ENCODE data around the gene PRSS36.
"Not testable (repeated sequence)": the region's sequence is repeated elsewhere in the genome, so short reads cannot be mapped to it uniquely, and the experiment has no call there.

PRSS36 gene

GRCh38 chr16:31149894-31150890 is at the start of gene PRSS36:
Gene PRSS36 (minus strand): TSS chr16:31150066. CDS start chr16:31150035, 31 bp downstream.
- DNase-seq (ENCODE audit: low spot score): no peak

GRCh38 chr16:31199430-31200041 is 49.7 kb upstream of the PRSS36 start:
- DNase-seq (ENCODE audit: low spot score): no peak

- no peak for DNase-seq (ENCODE audit: low spot score)
Measured at GRCh38 chr16:31198207-31198882, 48.5 kb upstream of the PRSS36 start.

DNA sequence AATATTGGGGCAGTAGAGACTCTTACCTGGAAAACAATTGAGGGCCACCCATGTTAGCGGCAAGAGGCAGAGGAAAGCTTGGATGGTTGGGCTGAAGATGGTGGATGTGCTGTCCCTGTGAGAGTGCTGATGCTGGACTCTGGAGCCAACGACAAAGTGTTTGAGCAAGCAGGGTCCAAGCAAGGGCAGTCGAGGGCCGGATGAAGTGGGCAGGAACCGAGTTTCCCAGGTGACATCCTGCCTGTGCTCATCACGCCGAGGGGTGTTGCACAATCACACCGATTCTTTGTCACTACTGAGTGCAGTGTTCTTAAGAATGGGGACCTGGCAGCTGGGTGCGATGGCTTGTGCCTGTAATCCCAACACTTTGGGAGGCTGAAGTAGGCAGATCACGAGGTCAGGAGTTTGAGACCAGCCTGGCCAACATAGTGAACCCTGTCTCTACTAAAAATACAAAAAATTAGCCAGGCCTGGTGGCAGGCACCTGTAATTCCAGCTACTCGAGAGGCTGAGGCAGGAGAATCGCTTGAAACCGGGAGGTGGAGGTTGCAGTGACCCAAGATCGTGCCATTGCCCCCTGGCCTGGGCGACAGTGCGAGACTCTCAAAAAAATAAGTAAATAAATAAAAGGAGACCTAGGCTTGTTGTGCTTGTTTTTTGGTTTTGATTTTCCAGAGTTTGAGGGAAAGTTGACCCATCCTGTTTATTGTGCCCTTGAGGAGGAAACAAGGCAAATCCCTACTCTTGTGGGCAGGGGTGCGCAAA is 46.6 kb upstream of the PRSS36 start:
- DNase-seq (ENCODE audit: low spot score): no peak

DNA sequence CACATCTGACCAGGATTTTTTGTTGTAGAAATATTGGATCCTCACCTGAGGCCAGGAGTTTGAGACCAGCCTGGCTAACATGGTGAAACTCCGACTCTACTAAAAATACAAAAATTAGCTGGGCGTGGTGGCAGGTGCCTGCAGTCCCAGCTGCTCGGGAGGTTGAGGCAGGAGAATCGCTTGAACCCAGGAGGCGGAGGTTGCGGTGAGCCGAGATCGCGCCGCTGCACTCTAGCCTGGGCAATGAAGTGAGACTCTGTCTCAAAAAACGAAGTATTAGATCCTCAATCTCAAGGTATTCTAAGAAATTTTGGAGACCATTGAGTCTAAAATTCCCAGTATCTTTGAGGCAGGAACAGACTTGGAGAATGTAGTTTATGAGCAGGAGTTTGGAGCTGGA is 46.0 kb upstream of the PRSS36 start:
- not testable (repeated sequence) for DNase-seq (ENCODE audit: low spot score)

DNA sequence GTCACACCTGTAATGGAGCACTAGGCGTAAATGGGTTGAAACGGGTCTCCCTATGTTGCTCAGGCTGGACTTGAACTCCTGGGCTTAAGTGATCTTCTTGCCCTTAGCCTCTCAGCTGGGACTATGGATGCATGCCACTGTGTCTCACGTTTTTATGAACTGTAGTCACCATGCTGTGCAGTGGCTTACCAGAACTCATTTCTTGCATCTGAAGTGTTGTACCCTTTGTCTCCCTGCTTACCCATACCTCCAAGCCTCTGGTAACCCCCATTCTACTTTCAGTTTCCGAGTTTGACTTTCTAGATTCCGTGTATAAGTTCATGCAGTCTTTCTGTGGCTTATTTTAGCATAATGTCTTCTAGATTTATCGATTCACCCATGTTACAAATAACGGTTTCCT is 45.0 kb upstream of the PRSS36 start:
- DNase-seq (ENCODE audit: low spot score): no peak

DNA sequence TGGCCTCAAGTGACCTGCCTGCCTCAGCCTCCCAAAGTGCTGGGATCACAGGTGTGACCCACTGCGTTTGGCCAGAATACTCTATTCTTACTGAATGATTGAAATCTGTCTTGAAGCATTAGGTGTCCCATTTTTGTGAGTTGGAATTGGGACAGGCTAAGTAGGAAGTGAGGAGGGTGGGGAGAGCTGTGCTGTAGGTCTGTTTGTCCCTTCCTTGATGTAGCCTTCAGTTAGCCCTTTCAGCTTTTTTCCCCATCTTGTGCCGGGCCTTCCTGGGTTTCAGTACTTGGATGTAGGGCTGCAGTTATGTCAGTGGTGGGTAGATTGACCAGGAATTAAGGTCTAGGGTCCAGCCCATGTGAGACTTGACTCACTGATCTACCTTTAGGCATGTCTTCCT is 44.0 kb upstream of the PRSS36 start:
- no peak for DNase-seq (ENCODE audit: low spot score)

DNA sequence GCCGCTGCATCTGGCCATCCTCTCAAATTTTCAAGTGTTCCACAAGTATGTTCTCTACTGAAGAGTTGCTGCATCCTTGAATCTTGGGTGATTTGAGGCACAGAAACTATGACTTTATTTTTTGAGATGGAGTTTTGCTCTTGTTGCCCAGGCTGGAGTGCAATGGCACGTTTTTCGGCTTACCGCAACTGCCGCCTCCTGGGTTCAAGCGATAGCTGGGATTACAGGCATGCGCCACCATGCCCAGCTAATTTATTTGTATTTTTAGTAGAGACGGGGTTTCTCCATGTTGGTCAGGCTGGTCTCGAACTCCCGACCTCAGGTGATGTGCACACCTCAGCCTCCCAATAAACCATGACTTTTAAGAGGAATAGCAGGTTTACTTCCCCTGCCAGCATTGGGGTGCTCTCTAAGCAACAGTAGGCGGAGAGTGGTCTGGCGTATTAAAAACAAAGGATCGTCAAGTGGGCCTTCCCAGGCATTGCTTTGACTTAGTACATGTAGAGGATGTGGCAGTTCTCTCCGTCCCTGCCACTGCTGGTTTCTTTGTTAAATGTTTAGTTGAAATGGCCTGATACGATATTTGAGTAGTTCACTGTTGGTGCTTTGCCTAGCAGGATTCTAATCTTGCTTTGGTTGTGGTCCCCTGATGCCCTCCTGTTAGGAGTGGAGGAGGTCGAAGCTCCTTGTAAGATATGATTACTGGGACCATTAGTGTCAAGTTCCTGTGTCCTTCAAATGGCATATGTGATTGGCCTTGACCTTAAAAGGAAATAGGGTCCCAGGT is 43.2 kb upstream of the PRSS36 start:
- DNase-seq (ENCODE audit: low spot score): no peak

DNA sequence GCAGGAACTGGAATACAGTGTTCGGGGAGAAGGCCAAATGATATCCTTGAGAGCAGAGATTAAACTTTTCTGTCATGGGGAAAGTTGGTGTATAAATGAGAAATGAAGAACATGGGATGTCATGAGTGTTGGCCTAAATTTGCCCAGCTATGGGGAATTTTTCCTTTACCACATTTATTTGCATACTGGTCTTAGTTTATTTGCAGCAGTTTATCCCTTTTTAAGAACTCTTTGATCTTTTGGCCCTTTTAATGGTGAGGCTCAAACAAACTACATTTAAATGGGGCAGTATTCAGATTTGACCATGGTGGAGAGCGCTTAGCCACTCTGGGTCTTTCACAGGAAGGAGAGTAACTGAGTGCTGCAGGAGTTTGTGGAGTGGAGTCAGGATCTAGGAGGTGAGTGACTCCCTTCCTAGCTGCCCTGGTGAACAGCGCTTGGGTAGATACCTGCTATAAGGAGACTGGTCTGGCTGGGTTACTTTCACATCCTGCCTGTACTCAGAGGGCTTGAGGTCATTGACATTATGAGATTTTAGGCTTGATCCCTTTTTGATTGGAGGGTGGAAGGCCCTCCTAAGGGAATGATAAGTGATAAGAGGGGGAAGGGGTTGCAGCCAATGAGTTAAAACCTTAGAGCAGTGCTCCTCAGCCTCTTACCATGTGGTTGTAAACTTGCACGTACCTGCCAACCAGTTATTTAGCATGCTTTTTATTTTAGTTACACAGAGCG is 42.0 kb upstream of the PRSS36 start:
- no peak for DNase-seq (ENCODE audit: low spot score)

DNA sequence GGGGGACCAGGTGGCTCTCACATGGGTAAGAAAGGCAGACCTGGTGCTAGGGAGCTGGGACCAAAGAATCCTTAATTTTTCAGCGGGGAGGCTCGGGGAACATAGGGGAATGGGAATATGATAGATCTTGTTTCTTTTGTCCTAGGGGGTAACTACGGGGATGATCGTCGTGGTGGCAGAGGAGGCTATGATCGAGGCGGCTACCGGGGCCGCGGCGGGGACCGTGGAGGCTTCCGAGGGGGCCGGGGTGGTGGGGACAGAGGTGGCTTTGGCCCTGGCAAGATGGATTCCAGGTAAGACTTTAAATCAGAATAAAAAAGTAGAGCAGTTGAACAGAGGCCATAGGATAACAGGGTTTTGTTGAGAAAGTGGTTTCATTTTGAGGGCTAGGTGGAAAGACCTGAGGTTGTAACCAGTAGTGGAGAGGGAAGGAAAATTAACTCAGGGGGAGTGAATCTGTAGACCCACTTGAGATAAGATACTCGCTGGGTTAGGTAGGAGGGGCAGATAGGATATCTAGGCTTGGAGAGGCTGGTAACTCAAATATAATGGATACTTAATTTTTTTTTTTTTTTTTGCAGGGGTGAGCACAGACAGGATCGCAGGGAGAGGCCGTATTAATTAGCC is 41.1 kb upstream of the PRSS36 start:
- DNase-seq (ENCODE audit: low spot score): no peak

- no peak for DNase-seq (ENCODE audit: low spot score)
Measured at GRCh38 chr16:31190061-31190460, 40.2 kb upstream of the PRSS36 start.

GRCh38 chr16:31189412-31189778 is 39.5 kb upstream of the PRSS36 start:
- DNase-seq (ENCODE audit: low spot score): no peak

GRCh38 chr16:31188450-31189411 is 38.9 kb upstream of the PRSS36 start:
- no peak for DNase-seq (ENCODE audit: low spot score)

DNA sequence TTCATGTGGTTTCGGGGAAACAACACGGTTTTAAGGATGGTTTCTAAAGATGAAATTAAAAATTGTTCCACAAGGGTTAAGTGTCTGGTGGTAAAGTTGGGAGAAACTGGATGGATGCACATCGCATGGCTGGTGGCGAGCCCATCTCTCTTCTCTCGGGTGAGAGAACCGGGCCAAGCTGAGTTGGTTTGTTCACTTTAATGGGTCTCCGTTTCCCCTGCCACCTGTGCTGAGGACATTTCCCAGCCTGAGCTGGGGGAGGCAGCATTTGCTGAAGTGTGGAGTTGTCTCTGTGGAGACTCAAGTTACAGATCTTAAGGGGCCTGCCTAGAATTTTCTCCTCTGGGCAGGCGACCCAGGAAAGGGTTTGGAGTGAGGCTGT is 37.9 kb upstream of the PRSS36 start:
- no peak for DNase-seq (ENCODE audit: low spot score)

GRCh38 chr16:31186930-31187807 is 37.3 kb upstream of the PRSS36 start:
- DNase-seq (ENCODE audit: low spot score): no peak

- DNase-seq (ENCODE audit: low spot score): no peak
Measured at GRCh38 chr16:31186176-31186575, 36.3 kb upstream of the PRSS36 start.

GRCh38 chr16:31185339-31185738 is 35.5 kb upstream of the PRSS36 start:
- DNase-seq (ENCODE audit: low spot score): no peak

DNA sequence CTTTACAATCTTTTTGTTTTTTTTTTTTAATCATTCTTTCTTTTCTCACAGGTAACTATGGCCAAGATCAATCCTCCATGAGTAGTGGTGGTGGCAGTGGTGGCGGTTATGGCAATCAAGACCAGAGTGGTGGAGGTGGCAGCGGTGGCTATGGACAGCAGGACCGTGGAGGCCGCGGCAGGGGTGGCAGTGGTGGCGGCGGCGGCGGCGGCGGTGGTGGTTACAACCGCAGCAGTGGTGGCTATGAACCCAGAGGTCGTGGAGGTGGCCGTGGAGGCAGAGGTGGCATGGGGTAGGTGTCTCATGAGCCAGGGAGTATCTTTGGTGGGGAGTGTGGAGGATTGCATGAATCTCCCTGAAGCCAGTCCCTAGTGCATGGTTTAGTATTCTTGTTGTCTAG is 35.0 kb upstream of the PRSS36 start:
- DNase-seq (ENCODE audit: low spot score): no peak

Measured in activated CD4-positive, alpha-beta T cell treated with anti-CD3 and anti-CD28 coated beads, Interleukin-2, Interleukin-4, amounts not matched to agents 100 ng/mL and 50 ng/mL, durations not matched to agents 16 hours and 8 hours (primary cell).